Smooth muscle cell (in vitro differentiated cells): ENCODE data around the gene FAM118A. TPM values are rescaled to one million over a fixed set of nuclear protein-coding genes. Genes with fewer than 3 reads are reported as not detected.

Experiments
- DNase-seq: peaks from one replicate; lab custom pipeline; 2025; ENCODE audit not compliant: unreplicated experiment; lab: John Stamatoyannopoulos, UW
- H2AFZ ChIP-seq: fragments of 200-600 bp; sonication (generic); 2 replicates; pipeline ENCODE4 v1.6.0; 2016; ENCODE audit warnings: antibody characterized with exemption, low read depth, mild to moderate bottlenecking
- H3F3A ChIP-seq: fragments of 200-600 bp; sonication (generic); 2 replicates; pipeline ENCODE4 v1.6.0; 2017; ENCODE audit warnings: antibody characterized with exemption, low read depth
- H3K27ac ChIP-seq: fragments of 200-600 bp; sonication (generic); 2 replicates; pipeline ENCODE4 v1.5.1; 2016; ENCODE audit warnings: low read depth, mild to moderate bottlenecking
- H3K27me3 ChIP-seq: fragments of 200-600 bp; sonication (generic); 2 replicates; pipeline ENCODE4 v1.6.1; 2016; ENCODE audit warnings: low read depth, mild to moderate bottlenecking
- H3K36me3 ChIP-seq: fragments of 200-600 bp; sonication (generic); 2 replicates; pipeline ENCODE4 v1.5.1; 2016; ENCODE audit warnings: low read depth
- H3K4me1 ChIP-seq: fragments of 200-600 bp; sonication (generic); 2 replicates; pipeline ENCODE4 v1.5.1; 2016; ENCODE audit warnings: low read depth
- H3K4me2 ChIP-seq: fragments of 200-600 bp; sonication (generic); 2 replicates; pipeline ENCODE4 v1.6.0; 2016; ENCODE audit warnings: mild to moderate bottlenecking
- H3K4me3 ChIP-seq: fragments of 200-600 bp; sonication (generic); 2 replicates; pipeline ENCODE4 v1.5.1; 2016; ENCODE audit warnings: mild to moderate bottlenecking
- H3K79me2 ChIP-seq: fragments of 200-600 bp; sonication (generic); 2 replicates; pipeline ENCODE4 v1.6.0; 2016; ENCODE audit warnings: low read depth, mild to moderate bottlenecking
- H3K9ac ChIP-seq: fragments of 200-600 bp; sonication (generic); 2 replicates; pipeline ENCODE4 v1.6.0; 2016; ENCODE audit warnings: low read depth
- H3K9me3 ChIP-seq: fragments of 200-600 bp; sonication (generic); replicated peaks from 2 replicates; pipeline ENCODE4 v1.5.1; 2016; ENCODE audit warnings: low read depth
- H4K20me1 ChIP-seq: fragments of 200-600 bp; sonication (generic); 2 replicates; pipeline ENCODE4 v1.6.0; 2016; ENCODE audit warnings: low read depth
- CTCF ChIP-seq: fragments of 200-600 bp; sonication (generic); IDR thresholded peaks from 2 replicates; pipeline ENCODE4 v1.5.1; 2017; ENCODE audit warnings: borderline replicate concordance, mild to moderate bottlenecking, antibody characterized with exemption; ENCODE audit not compliant: insufficient read depth, poor library complexity, severe bottlenecking
- WGBS: methylation state at CpG from one replicate; pipeline ENCODE4 v1.1.7; 2016; ENCODE audit warnings: low lambda C conversion rate; 5-methylcytosine and 5-hydroxymethylcytosine counted together
- polyA plus RNA-seq: library from polyadenylated mRNA; unstranded; fragments of >200 nt; fragmentation: Nextera tagmentation; extraction: Ambion mirVana; gene quantifications from 2 replicates; pipeline ENCODE4 v1.2.1, GENCODE V29; 2016
- total RNA-seq: library from RNA; depleted of rRNA; stranded (reverse); fragments of >200 nt; gene quantifications from 2 replicates; pipeline ENCODE4 v1.2.3, GENCODE V29; 2014

Gene FAM118A
- total and polyA plus RNA-seq, 2 experiments from 2014 or later, result 36.6 to 60.3 TPM

GRCh38 chr22:45262931-45263462 is 46.7 kb upstream of the FAM118A start:
- WGBS, result 91% methylated on average over 14 of the region's 14 CpGs
- H3K27ac ChIP-seq, result no peak overlapping the region
- no peaks in the 10 kb centered on the region for H3K9me3 ChIP-seq
- no peaks in the 10 kb centered on the region for H3F3A ChIP-seq
- no peaks in the 10 kb centered on the region for H3K27me3 ChIP-seq
- no peak overlapping the region for H3K4me3 ChIP-seq
- H3K4me2 ChIP-seq, result no peak overlapping the region
- no peak overlapping the region for H3K9ac ChIP-seq
- no peak for DNase-seq
- H3K36me3 ChIP-seq, result no peaks in the 10 kb centered on the region
- H3K4me1 ChIP-seq, result peaks cover 2% of the 10 kb centered on the region
- no peaks in the 10 kb centered on the region for H3K79me2 ChIP-seq
- H4K20me1 ChIP-seq, result no peaks in the 10 kb centered on the region
- no peak for TF ChIP-seq CTCF
- H2AFZ ChIP-seq, result no peak overlapping the region

GRCh38 chr22:45263463-45264269 is 46.1 kb upstream of the FAM118A start:
- 30% methylated on average over 17 of the region's 17 CpGs for WGBS
- H3K27ac ChIP-seq, result no peak overlapping the region
- H3K9ac ChIP-seq, result no peak overlapping the region
- no peaks in the 10 kb centered on the region for H3K79me2 ChIP-seq
- no peaks in the 10 kb centered on the region for H4K20me1 ChIP-seq
- H3K27me3 ChIP-seq, result no peaks in the 10 kb centered on the region
- H3F3A ChIP-seq, result no peaks in the 10 kb centered on the region
- peaks cover 2% of the 10 kb centered on the region for H3K4me1 ChIP-seq
- no peak overlapping the region for H3K4me3 ChIP-seq
- peak overlapping the region; percentile 79 for H2AFZ ChIP-seq
- H3K9me3 ChIP-seq, result no peaks in the 10 kb centered on the region
- no peaks in the 10 kb centered on the region for H3K36me3 ChIP-seq
- peak; percentile 25 for DNase-seq
- peak; percentile 61 for TF ChIP-seq CTCF
- no peak overlapping the region for H3K4me2 ChIP-seq

GRCh38 chr22:45265535-45265934 is 44.2 kb upstream of the FAM118A start:
- no peaks in the 10 kb centered on the region for H3K36me3 ChIP-seq
- no peaks in the 10 kb centered on the region for H3F3A ChIP-seq
- no peak overlapping the region for H3K9ac ChIP-seq
- no peak overlapping the region for H3K4me3 ChIP-seq
- peaks cover 9% of the 10 kb centered on the region for H3K4me1 ChIP-seq
- H3K4me2 ChIP-seq, result no peak overlapping the region
- no peaks in the 10 kb centered on the region for H3K9me3 ChIP-seq
- WGBS, result 53% methylated on average over 7 of the region's 7 CpGs
- no peak overlapping the region for H3K27ac ChIP-seq
- no peak for TF ChIP-seq CTCF
- no peaks in the 10 kb centered on the region for H3K27me3 ChIP-seq
- H3K79me2 ChIP-seq, result no peaks in the 10 kb centered on the region
- H4K20me1 ChIP-seq, result no peaks in the 10 kb centered on the region
- H2AFZ ChIP-seq, result no peak overlapping the region
- DNase-seq, result no peak
